Heart right ventricle (tissue), 16 donors: ENCODE results near the gene SARDH. TPM values are rescaled to one million over a fixed set of nuclear protein-coding genes. Genes with fewer than 3 reads are reported as not detected.

ENCODE experiments used
- ATAC-seq, 8 donors: fragments of 200-7000 bp; cut with Tn5 transposase; one replicate each; pipeline ENCODE4 v1.9.1; 2020; ENCODE audit warnings: mild to moderate bottlenecking in 8 of 8, moderate library complexity in 8 of 8, moderate number of reproducible peaks in 1 of 8
- DNase-seq, 2 donors: peaks; one replicate each; pipeline ENCODE4 v3.0.0-alpha.2; 2020
- H3K27ac ChIP-seq, 10 donors: fragments of 200-600 bp; sonication (generic) in 2 of 10; one replicate each; pipeline versions ENCODE4 v1.5.0 to v1.8.0; 2020 to 2022; ENCODE audit warnings: mild to moderate bottlenecking in 3 of 10
- H3K27me3 ChIP-seq, 7 donors: fragments of 200-600 bp; one replicate each; pipeline ENCODE4 v1.8.0; 2021 to 2022; ENCODE audit warnings: mild to moderate bottlenecking in 2 of 7
- H3K36me3 ChIP-seq, 9 donors: fragments of 200-600 bp; sonication (generic) in 1 of 9; one replicate each; pipeline versions ENCODE4 v1.5.0 to v1.8.0; 2020 to 2022; ENCODE audit warnings: mild to moderate bottlenecking in 2 of 9
- H3K4me1 ChIP-seq, 9 donors: fragments of 200-600 bp; sonication (generic) in 1 of 9; one replicate each; pipeline versions ENCODE4 v1.5.0 to v1.8.0; 2020 to 2022; ENCODE audit warnings: mild to moderate bottlenecking in 4 of 9
- H3K4me3 ChIP-seq, 10 donors: fragments of 200-600 bp; sonication (generic) in 2 of 10; one replicate each; pipeline versions ENCODE4 v1.5.0 to v1.8.0; 2020 to 2022; ENCODE audit warnings: mild to moderate bottlenecking in 7 of 10, moderate library complexity in 2 of 10
- H3K9me3 ChIP-seq, 11 donors: fragments of 200-600 bp in 10 of 11; sonication (generic) in 2 of 11; one replicate each; pipeline versions ENCODE4 v1.5.0 to v1.8.0; 2013 to 2022; ENCODE audit warnings: mild to moderate bottlenecking in 2 of 11, control low read depth in 1 of 11, moderate library complexity in 1 of 11
- CTCF ChIP-seq, 9 donors: fragments of 200-600 bp; sonication (generic) in 2 of 9; IDR thresholded peaks; one replicate each; pipeline versions ENCODE4 v1.5.0 to v1.8.0; 2021 to 2022; ENCODE audit warnings: antibody characterized with exemption in 9 of 9, mild to moderate bottlenecking in 5 of 9, moderate library complexity in 1 of 9
- WGBS, 2 donors: extraction: QIAGEN DNeasy Blood & Tissue Kit; methylation state at CpG; one replicate each; pipeline ENCODE4 v1.1.7; 2013; ENCODE audit warnings: inconsistent platforms in 1 of 2; 5-methylcytosine and 5-hydroxymethylcytosine counted together
- intact Hi-C, 10 donors: fragments of 100-400 bp; cut with DNase I; formaldehyde crosslinking; loops; one replicate each; pipeline versions ENCODE4 v1.11.1 to v1.14.2; 2022
- polyA plus RNA-seq, 2 donors: library from polyadenylated mRNA; stranded (reverse); fragments of 200-250 nt; gene quantifications; one replicate each; pipeline ENCODE4 v1.2.3, GENCODE V29; 2013
- total RNA-seq, 10 donors: library from RNA; stranded (reverse); fragmentation: NEBNext Ultra II Directional in 3 of 10; extraction: Animal tissue kit (Norgen Biotek cat#: 25700) in 3 of 10; gene quantifications; one replicate each; pipeline versions ENCODE4 v1.2.1 to v1.2.4, GENCODE V29; 2021 to 2023
- donor health status: Arrhythmogenic right ventricular cardiomyopathy.
- donor health status: ischemic (EF 13 %, LVEDD 7.1; RV severe dilation, severe dysfunction).
- donor health status: healthy with polysubstance abuse.
- donor health status: DM: no; HTN: yes; CAD: no.
- donor health status: DM: no; HTN: no; CAD: no.
- donor health status: ischemic (EF 25% LVEDD 6.9; RV normal size, moderate dysfunction).
- donor health status: ischemic (EF 25% LVEDD 5.7; RV mildly dilated, moderate dysfunction).
- donor health status: healthy.
- donor health status: DM: yes; HTN: yes; CAD: no.
- donor health status: Ischemic cardiomyopathy.
- donor health status: ischemic (EF 35%, LVEDD 5.7; RV mildly dilated, moderate dysfunction).
- donor health status: nonischemic (EF 11% LVEDD 7.7; RV severe dilation, severe dysfunction).
- donor health status: DM: yes; HTN: yes; CAD: no.
- donor health status: PGD.
- donor health status: ischemic (EF 29% LVEDD 5.4; RV normal size, mild dysfunction).
- donor health status: nonischemic (EF 23%, LVEDD 6.1; RV moderate dilation, normal function).

The SARDH gene
- total and polyA plus RNA-seq, 12 donors, result 0.28 to 1.8 (median 0.53) TPM

- H3K27me3 ChIP-seq, result no peaks in the 10 kb centered on the region
- peaks cover 0 to 50% (median 3%) of the 10 kb centered on the region in 9 donors for H3K36me3 ChIP-seq
- H3K4me3 ChIP-seq, result no peak overlapping the region
- ATAC-seq (no peak), DNase-seq (peak in 1 of 2 donors; percentile 5)
- peaks cover 0 to 18% (median 3%) of the 10 kb centered on the region in 9 donors for H3K4me1 ChIP-seq
- intact Hi-C loops, result no loop called here
- 95 to 96% methylated on average over 18 to 19 of the region's 19 CpGs for WGBS, 2 donors
- no peak for TF ChIP-seq CTCF (IDR thresholded peaks at IDR 0.05)
- peaks cover 0 to 3% (median 0%) of the 10 kb centered on the region in 11 donors for H3K9me3 ChIP-seq
- no peak overlapping the region for H3K27ac ChIP-seq
Measured at GRCh38 chr9:133779516-133780403, 41.6 kb upstream of the SARDH start.

GRCh38 chr9:133779081-133779480 is 40.9 kb upstream of the SARDH start:
- peaks cover 0 to 54% (median 9%) of the 10 kb centered on the region in 9 donors for H3K36me3 ChIP-seq
- no peaks in the 10 kb centered on the region for H3K27me3 ChIP-seq
- peaks cover 0 to 10% (median 0%) of the 10 kb centered on the region in 11 donors for H3K9me3 ChIP-seq
- no peak for TF ChIP-seq CTCF (IDR thresholded peaks at IDR 0.05)
- intact Hi-C loops, result no loop called here
- no peak overlapping the region for H3K27ac ChIP-seq
- peak in 1 of 2 donors; percentile 5 for DNase-seq
- ATAC-seq, result no peak
- H3K4me3 ChIP-seq, result no peak overlapping the region
- WGBS, 2 donors, result 94 to 97% methylated on average over 8 of the region's 8 CpGs
- H3K4me1 ChIP-seq, result peaks cover 0 to 18% (median 3%) of the 10 kb centered on the region in 9 donors

- no peak for TF ChIP-seq CTCF (IDR thresholded peaks at IDR 0.05)
- DNase-seq (peak in 1 of 2 donors; percentile 4), ATAC-seq (no peak)
- Histone ChIP-seq H3K4me3 (no peak overlapping the region), H3K27me3 (no peaks in the 10 kb centered on the region), H3K36me3 (peaks cover 0 to 58% (median 13%) of the 10 kb centered on the region in 9 donors), H3K4me1 (peaks cover 0 to 18% (median 3%) of the 10 kb centered on the region in 9 donors), H3K9me3 (peaks cover 0 to 14% (median 0%) of the 10 kb centered on the region in 11 donors), H3K27ac (no peak overlapping the region)
- intact Hi-C loops, result no loop called here
- WGBS, 2 donors, result 95 to 96% methylated on average over 19 to 20 of the region's 20 CpGs
Measured at GRCh38 chr9:133778336-133779013, 40.3 kb upstream of the SARDH start.

GRCh38 chr9:133777871-133778270 is 39.7 kb upstream of the SARDH start:
- WGBS, 2 donors, result 95% methylated on average over 14 of the region's 14 CpGs
- ATAC-seq (no peak), DNase-seq (peak in 1 of 2 donors; percentile 7)
- H3K27ac ChIP-seq, result peak overlapping the region in 1 of 10 donors; percentile 43
- no peak overlapping the region for H3K4me3 ChIP-seq
- H3K36me3 ChIP-seq, result peaks cover 0 to 58% (median 13%) of the 10 kb centered on the region in 9 donors
- peaks cover 0 to 18% (median 3%) of the 10 kb centered on the region in 9 donors for H3K4me1 ChIP-seq
- no peak for TF ChIP-seq CTCF (IDR thresholded peaks at IDR 0.05)
- H3K27me3 ChIP-seq, result no peaks in the 10 kb centered on the region
- peaks cover 0 to 14% (median 0%) of the 10 kb centered on the region in 11 donors for H3K9me3 ChIP-seq
- intact Hi-C loops, result no loop called here
